T-helper 2 cell treated with Interferon-gamma antibody and Interleukin-4, amounts not matched to agents 5 μg/mL and 100 μg/mL, for 36 hours (primary cell): ENCODE results near the gene ZFP57.

Source experiments
- DNase-seq: peaks from one replicate; pipeline ENCODE4 v3.0.0; 2021; ENCODE audit warnings: low spot score
- H3K27ac Mint-ChIP-seq: one replicate; pipeline ENCODE4 v1.8.0; 2021; ENCODE audit warnings: mild to moderate bottlenecking, mixed read lengths
- H3K27me3 Mint-ChIP-seq: one replicate; pipeline ENCODE4 v1.8.0; 2021; ENCODE audit warnings: low read depth, mixed read lengths
- H3K36me3 Mint-ChIP-seq: one replicate; pipeline ENCODE4 v1.8.0; 2021; ENCODE audit warnings: low read depth, mixed read lengths
- H3K4me1 Mint-ChIP-seq: one replicate; pipeline ENCODE4 v1.8.0; 2021; ENCODE audit warnings: low read depth, mixed read lengths
- H3K4me3 Mint-ChIP-seq: one replicate; pipeline ENCODE4 v1.8.0; 2022; ENCODE audit warnings: mild to moderate bottlenecking, moderate library complexity, mixed read lengths
- H3K9me3 Mint-ChIP-seq: one replicate; pipeline ENCODE4 v1.8.0; 2021; ENCODE audit warnings: mixed read lengths

Gene ZFP57

GRCh38 chr6:29710281-29710941 is 29.5 kb upstream of the ZFP57 start:
- peaks cover 41% of the 10 kb centered on the region for H3K4me1 Mint-ChIP-seq
- H3K27ac Mint-ChIP-seq, result peak overlapping the region; percentile 29
- H3K36me3 Mint-ChIP-seq, result no peaks in the 10 kb centered on the region
- H3K9me3 Mint-ChIP-seq, result no peaks in the 10 kb centered on the region
- no peak for DNase-seq
- no peaks in the 10 kb centered on the region for H3K27me3 Mint-ChIP-seq
- H3K4me3 Mint-ChIP-seq, result peak overlapping the region; percentile 56

GRCh38 chr6:29709188-29709587 is 28.2 kb upstream of the ZFP57 start:
- Mint-ChIP-seq H3K4me3 (peak overlapping the region; percentile 72), H3K27ac (peak overlapping the region; percentile 81), H3K9me3 (no peaks in the 10 kb centered on the region), H3K36me3 (no peaks in the 10 kb centered on the region), H3K27me3 (peaks cover 4% of the 10 kb centered on the region), H3K4me1 (peaks cover 44% of the 10 kb centered on the region)
- DNase-seq, result no peak

GRCh38 chr6:29708432-29709179 is 27.7 kb upstream of the ZFP57 start:
- peak overlapping the region; percentile 72 for H3K4me3 Mint-ChIP-seq
- no peaks in the 10 kb centered on the region for H3K36me3 Mint-ChIP-seq
- DNase-seq, result peak; percentile 65
- peaks cover 10% of the 10 kb centered on the region for H3K27me3 Mint-ChIP-seq
- no peaks in the 10 kb centered on the region for H3K9me3 Mint-ChIP-seq
- H3K4me1 Mint-ChIP-seq, result peaks cover 44% of the 10 kb centered on the region
- peak overlapping the region; percentile 81 for H3K27ac Mint-ChIP-seq

- Mint-ChIP-seq H3K27me3 (peaks cover 22% of the 10 kb centered on the region), H3K4me1 (peaks cover 42% of the 10 kb centered on the region), H3K4me3 (no peak overlapping the region), H3K9me3 (no peaks in the 10 kb centered on the region), H3K36me3 (no peaks in the 10 kb centered on the region), H3K27ac (no peak overlapping the region)
- DNase-seq, result no peak
Measured at GRCh38 chr6:29705389-29706231, 24.7 kb upstream of the ZFP57 start.

GRCh38 chr6:29702519-29703103 is 21.7 kb upstream of the ZFP57 start:
- no peak overlapping the region for H3K4me3 Mint-ChIP-seq
- peaks cover 37% of the 10 kb centered on the region for H3K27me3 Mint-ChIP-seq
- DNase-seq, result peak; percentile 67
- H3K9me3 Mint-ChIP-seq, result no peaks in the 10 kb centered on the region
- no peak overlapping the region for H3K27ac Mint-ChIP-seq
- H3K4me1 Mint-ChIP-seq, result peaks cover 15% of the 10 kb centered on the region
- H3K36me3 Mint-ChIP-seq, result no peaks in the 10 kb centered on the region

- Mint-ChIP-seq H3K4me3 (no peak overlapping the region), H3K4me1 (no peaks in the 10 kb centered on the region), H3K9me3 (peaks cover 8% of the 10 kb centered on the region), H3K27me3 (peaks cover 25% of the 10 kb centered on the region), H3K27ac (no peak overlapping the region), H3K36me3 (no peaks in the 10 kb centered on the region)
- DNase-seq, result no peak
Measured at GRCh38 chr6:29696147-29697125, 15.5 kb upstream of the ZFP57 start.

GRCh38 chr6:29694637-29695036 is 13.7 kb upstream of the ZFP57 start:
- no peak overlapping the region for H3K27ac Mint-ChIP-seq

GRCh38 chr6:29685718-29686326 is 4.9 kb upstream of the ZFP57 start:
- DNase-seq, result no peak

More at GRCh38 chr6:29694637-29695036, 13.7 kb upstream of the ZFP57 start:
- Mint-ChIP-seq H3K4me1 (no peaks in the 10 kb centered on the region), H3K27me3 (peaks cover 12% of the 10 kb centered on the region), H3K4me3 (no peak overlapping the region), H3K9me3 (peaks cover 8% of the 10 kb centered on the region), H3K36me3 (no peaks in the 10 kb centered on the region)
- DNase-seq, result no peak

GRCh38 chr6:29681811-29682210 is 859 bp upstream of the ZFP57 start:
- H3K36me3 Mint-ChIP-seq, result no peaks in the 10 kb centered on the region
- no peak overlapping the region for H3K27ac Mint-ChIP-seq
- H3K9me3 Mint-ChIP-seq, result no peaks in the 10 kb centered on the region
- H3K4me1 Mint-ChIP-seq, result peaks cover 6% of the 10 kb centered on the region
- peaks cover 2% of the 10 kb centered on the region for H3K27me3 Mint-ChIP-seq
- no peak for DNase-seq
- H3K4me3 Mint-ChIP-seq, result no peak overlapping the region

More at GRCh38 chr6:29685718-29686326, 4.9 kb upstream of the ZFP57 start:
- Mint-ChIP-seq H3K4me1 (no peaks in the 10 kb centered on the region), H3K27ac (no peak overlapping the region), H3K4me3 (no peak overlapping the region), H3K27me3 (peaks cover 4% of the 10 kb centered on the region), H3K36me3 (no peaks in the 10 kb centered on the region), H3K9me3 (no peaks in the 10 kb centered on the region)

GRCh38 chr6:29680416-29680815 is 536 bp downstream of the ZFP57 start:
- H3K4me3 Mint-ChIP-seq, result peak overlapping the region; percentile 63
- no peaks in the 10 kb centered on the region for H3K36me3 Mint-ChIP-seq
- DNase-seq, result no peak
- no peaks in the 10 kb centered on the region for H3K9me3 Mint-ChIP-seq
- H3K27ac Mint-ChIP-seq, result peak overlapping the region; percentile 10
- H3K4me1 Mint-ChIP-seq, result peaks cover 7% of the 10 kb centered on the region
- peaks cover 2% of the 10 kb centered on the region for H3K27me3 Mint-ChIP-seq

- H3K4me1 Mint-ChIP-seq, result peaks cover 7% of the 10 kb centered on the region
- peak overlapping the region; percentile 63 for H3K4me3 Mint-ChIP-seq
- H3K36me3 Mint-ChIP-seq, result no peaks in the 10 kb centered on the region
- H3K27me3 Mint-ChIP-seq, result no peaks in the 10 kb centered on the region
- DNase-seq, result no peak
- peak overlapping the region; percentile 10 for H3K27ac Mint-ChIP-seq
- no peaks in the 10 kb centered on the region for H3K9me3 Mint-ChIP-seq
Measured at GRCh38 chr6:29679962-29680361, 990 bp downstream of the ZFP57 start.

- H3K36me3 Mint-ChIP-seq, result no peaks in the 10 kb centered on the region
- peaks cover 7% of the 10 kb centered on the region for H3K4me1 Mint-ChIP-seq
- H3K9me3 Mint-ChIP-seq, result no peaks in the 10 kb centered on the region
- DNase-seq, result no peak
- H3K4me3 Mint-ChIP-seq, result no peak overlapping the region
- no peaks in the 10 kb centered on the region for H3K27me3 Mint-ChIP-seq
- no peak overlapping the region for H3K27ac Mint-ChIP-seq
Measured at GRCh38 chr6:29678114-29678513, 2.8 kb downstream of the ZFP57 start.
